Dendritic cell treated with granulocyte-macrophage colony-stimulating factor and Interleukin-4, amounts not matched to agents 40 ng/mL and 50 ng/mL, for 4 days (primary cell): ENCODE data around the gene MGLL.

Experiments used
- H3K27ac Mint-ChIP-seq: one replicate; pipeline ENCODE4 v1.8.0; 2022; ENCODE audit warnings: mild to moderate bottlenecking, mixed read lengths
- H3K27me3 Mint-ChIP-seq: one replicate; pipeline ENCODE4 v1.8.0; 2022; ENCODE audit warnings: mild to moderate bottlenecking, mixed read lengths
- H3K36me3 Mint-ChIP-seq: one replicate; pipeline ENCODE4 v1.8.0; 2022; ENCODE audit warnings: low read depth, mixed read lengths
- H3K4me1 Mint-ChIP-seq: one replicate; pipeline ENCODE4 v1.8.0; 2022; ENCODE audit warnings: low read depth, mixed read lengths
- H3K4me3 Mint-ChIP-seq: one replicate; pipeline ENCODE4 v1.8.0; 2022; ENCODE audit warnings: mild to moderate bottlenecking, moderate library complexity, mixed read lengths
- H3K9me3 Mint-ChIP-seq: one replicate; pipeline ENCODE4 v1.8.0; 2022; ENCODE audit warnings: mixed read lengths
- intact Hi-C: fragments of 100-400 bp; cut with micrococcal nuclease; formaldehyde crosslinking; loops from one replicate; pipeline ENCODE4 v1.15.0; 2022

MGLL gene

GRCh38 chr3:127786353-127787070 lies 35.8 kb downstream of the MGLL start:
- intact Hi-C loops, result no loop called here
- Mint-ChIP-seq H3K36me3 (peaks cover 21% of the 10 kb centered on the region), H3K27me3 (peaks cover 18% of the 10 kb centered on the region), H3K4me3 (no peak overlapping the region), H3K4me1 (peaks cover 52% of the 10 kb centered on the region), H3K9me3 (no peaks in the 10 kb centered on the region), H3K27ac (no peak overlapping the region)

- Mint-ChIP-seq H3K4me1 (peaks cover 49% of the 10 kb centered on the region), H3K36me3 (peaks cover 28% of the 10 kb centered on the region), H3K4me3 (no peak overlapping the region), H3K9me3 (no peaks in the 10 kb centered on the region), H3K27ac (no peak overlapping the region), H3K27me3 (peaks cover 18% of the 10 kb centered on the region)
- intact Hi-C loops, result no loop called here
Observed at GRCh38 chr3:127785711-127786265, 36.5 kb downstream of the MGLL start.

- Mint-ChIP-seq H3K4me3 (no peak overlapping the region), H3K27me3 (peaks cover 18% of the 10 kb centered on the region), H3K4me1 (peaks cover 44% of the 10 kb centered on the region), H3K27ac (no peak overlapping the region), H3K36me3 (peaks cover 30% of the 10 kb centered on the region), H3K9me3 (no peaks in the 10 kb centered on the region)
- intact Hi-C loops, result no loop called here
Observed at GRCh38 chr3:127784865-127785710, 37.2 kb downstream of the MGLL start.

- peaks cover 30% of the 10 kb centered on the region for H3K36me3 Mint-ChIP-seq
- no peak overlapping the region for H3K4me3 Mint-ChIP-seq
- no peak overlapping the region for H3K27ac Mint-ChIP-seq
- peaks cover 46% of the 10 kb centered on the region for H3K4me1 Mint-ChIP-seq
- no peaks in the 10 kb centered on the region for H3K9me3 Mint-ChIP-seq
- peaks cover 18% of the 10 kb centered on the region for H3K27me3 Mint-ChIP-seq
- intact Hi-C loops, result no loop called here
Observed at GRCh38 chr3:127784283-127784682, 38.0 kb downstream of the MGLL start.

- H3K9me3 Mint-ChIP-seq, result no peaks in the 10 kb centered on the region
- H3K27ac Mint-ChIP-seq, result no peak overlapping the region
- peaks cover 40% of the 10 kb centered on the region for H3K4me1 Mint-ChIP-seq
- H3K4me3 Mint-ChIP-seq, result no peak overlapping the region
- intact Hi-C loops, result no loop called here
- H3K27me3 Mint-ChIP-seq, result peaks cover 16% of the 10 kb centered on the region
- H3K36me3 Mint-ChIP-seq, result peaks cover 30% of the 10 kb centered on the region
Observed at GRCh38 chr3:127783642-127784160, 38.6 kb downstream of the MGLL start.

- Mint-ChIP-seq H3K36me3 (peaks cover 25% of the 10 kb centered on the region), H3K9me3 (no peaks in the 10 kb centered on the region), H3K27ac (no peak overlapping the region), H3K27me3 (peaks cover 16% of the 10 kb centered on the region), H3K4me1 (peaks cover 39% of the 10 kb centered on the region), H3K4me3 (no peak overlapping the region)
- intact Hi-C loops, result no loop called here
Observed at GRCh38 chr3:127783166-127783565, 39.1 kb downstream of the MGLL start.

GRCh38 chr3:127781411-127782001 lies 40.8 kb downstream of the MGLL start:
- no peak overlapping the region for H3K27ac Mint-ChIP-seq
- peaks cover 37% of the 10 kb centered on the region for H3K36me3 Mint-ChIP-seq
- intact Hi-C loops, result no loop called here
- peaks cover 13% of the 10 kb centered on the region for H3K27me3 Mint-ChIP-seq
- H3K4me3 Mint-ChIP-seq, result no peak overlapping the region
- H3K9me3 Mint-ChIP-seq, result no peaks in the 10 kb centered on the region
- peaks cover 56% of the 10 kb centered on the region for H3K4me1 Mint-ChIP-seq

GRCh38 chr3:127780536-127781400 lies 41.5 kb downstream of the MGLL start:
- peaks cover 38% of the 10 kb centered on the region for H3K36me3 Mint-ChIP-seq
- H3K27me3 Mint-ChIP-seq, result peaks cover 11% of the 10 kb centered on the region
- H3K4me3 Mint-ChIP-seq, result no peak overlapping the region
- H3K4me1 Mint-ChIP-seq, result peaks cover 56% of the 10 kb centered on the region
- H3K9me3 Mint-ChIP-seq, result no peaks in the 10 kb centered on the region
- intact Hi-C loops, result no loop called here
- H3K27ac Mint-ChIP-seq, result no peak overlapping the region

- H3K36me3 Mint-ChIP-seq, result peaks cover 28% of the 10 kb centered on the region
- H3K4me3 Mint-ChIP-seq, result no peak overlapping the region
- H3K9me3 Mint-ChIP-seq, result no peaks in the 10 kb centered on the region
- H3K27ac Mint-ChIP-seq, result no peak overlapping the region
- peaks cover 57% of the 10 kb centered on the region for H3K4me1 Mint-ChIP-seq
- H3K27me3 Mint-ChIP-seq, result peaks cover 5% of the 10 kb centered on the region
- intact Hi-C loops, result loop anchor here (5.0 to 10.0 kb wide), 2 partner anchors 43 to 85 kb away; partner anchors contain the start of gene MGLL
Observed at GRCh38 chr3:127779747-127780146, 42.6 kb downstream of the MGLL start.

- Mint-ChIP-seq H3K27ac (no peak overlapping the region), H3K9me3 (no peaks in the 10 kb centered on the region), H3K4me3 (no peak overlapping the region), H3K4me1 (peaks cover 64% of the 10 kb centered on the region), H3K36me3 (peaks cover 27% of the 10 kb centered on the region), H3K27me3 (peaks cover 15% of the 10 kb centered on the region)
- intact Hi-C loops, result loop anchor here (5.0 to 10.0 kb wide), 2 partner anchors 44 to 83 kb away; partner anchors contain the start of gene MGLL
Observed at GRCh38 chr3:127777921-127778656, 44.2 kb downstream of the MGLL start.

- Mint-ChIP-seq H3K9me3 (no peaks in the 10 kb centered on the region), H3K4me3 (no peak overlapping the region), H3K27me3 (peaks cover 15% of the 10 kb centered on the region), H3K4me1 (peaks cover 71% of the 10 kb centered on the region), H3K36me3 (peaks cover 27% of the 10 kb centered on the region), H3K27ac (no peak overlapping the region)
- intact Hi-C loops, result loop anchor here (5.0 to 10.0 kb wide), 2 partner anchors 45 to 83 kb away; partner anchors contain the start of gene MGLL
Observed at GRCh38 chr3:127777332-127777731, 45.0 kb downstream of the MGLL start.

- Mint-ChIP-seq H3K4me1 (peaks cover 79% of the 10 kb centered on the region), H3K36me3 (peaks cover 23% of the 10 kb centered on the region), H3K27me3 (peaks cover 15% of the 10 kb centered on the region), H3K9me3 (no peaks in the 10 kb centered on the region), H3K4me3 (no peak overlapping the region), H3K27ac (peak overlapping the region; percentile 68)
- intact Hi-C loops, result loop anchor here (5.0 to 10.0 kb wide), 2 partner anchors 46 to 82 kb away; partner anchors contain the start of gene MGLL
Observed at GRCh38 chr3:127776347-127776746, 46.0 kb downstream of the MGLL start.
